Stimulated activated CD8-positive, alpha-beta memory T cell treated with anti-CD3 and anti-CD28 coated beads, Interleukin-15, amount 100 ng/mL, for 1 hour (primary cell): ENCODE results near the gene TAF6.

Experiments used
- DNase-seq: peaks from one replicate; pipeline ENCODE4 v3.0.0-alpha.2; 2020; ENCODE audit warnings: low read depth

TAF6 gene

DNA sequence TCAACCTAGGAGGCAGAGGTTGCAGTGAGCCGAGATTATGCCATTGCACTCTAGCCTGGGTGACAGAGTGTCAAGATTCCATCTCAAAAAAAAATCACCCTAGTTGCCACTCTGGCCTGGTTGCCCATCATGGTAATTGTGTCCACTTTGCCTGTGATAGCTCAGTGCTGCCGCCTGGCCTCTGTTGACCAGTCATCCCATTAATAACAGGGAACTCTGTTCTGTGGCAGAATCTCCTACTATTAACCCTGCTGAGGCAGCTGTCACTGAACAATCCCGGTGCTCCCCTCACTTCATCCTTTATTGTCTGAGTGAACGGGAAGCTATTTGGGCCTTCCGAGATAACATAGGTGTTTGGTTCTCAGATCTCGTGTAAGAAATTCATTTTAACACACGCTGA, 52.2 kb downstream of the TAF6 start:
- no peak for DNase-seq

DNA sequence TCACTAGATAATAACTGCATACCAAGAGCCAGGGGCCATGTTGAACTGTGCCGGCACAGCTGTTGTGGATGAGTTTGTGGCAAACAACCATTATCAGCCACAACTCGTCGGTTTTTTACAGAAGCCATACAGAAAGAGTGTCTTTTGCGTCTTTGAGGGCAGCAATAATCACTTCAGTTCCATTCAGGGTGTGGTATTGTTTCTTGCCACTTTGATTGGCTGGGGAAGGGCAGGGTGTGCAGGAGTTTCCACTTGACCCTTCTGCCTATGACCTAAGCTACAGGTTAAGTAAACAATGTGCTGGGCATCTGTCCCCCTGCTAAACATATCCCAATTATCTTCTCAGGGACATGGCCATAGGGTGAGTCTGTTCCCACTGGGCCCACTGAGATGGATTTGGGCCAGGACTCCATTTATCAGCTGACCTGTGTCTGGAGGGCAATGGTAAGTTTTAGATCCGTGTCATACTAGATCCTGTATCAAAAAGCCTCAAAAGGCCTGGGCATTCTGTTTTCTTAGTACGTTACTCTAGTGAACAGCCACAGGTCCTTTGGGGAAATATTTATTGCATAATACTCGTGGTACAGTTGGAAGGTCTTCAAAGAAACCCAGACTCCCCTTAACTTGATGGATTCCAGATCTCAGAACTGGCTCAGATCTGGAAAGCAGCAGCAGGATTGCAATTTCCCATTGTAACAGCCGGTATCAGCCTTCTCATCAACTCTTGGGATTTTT, 53.5 kb downstream of the TAF6 start:
- DNase-seq, result no peak

DNA sequence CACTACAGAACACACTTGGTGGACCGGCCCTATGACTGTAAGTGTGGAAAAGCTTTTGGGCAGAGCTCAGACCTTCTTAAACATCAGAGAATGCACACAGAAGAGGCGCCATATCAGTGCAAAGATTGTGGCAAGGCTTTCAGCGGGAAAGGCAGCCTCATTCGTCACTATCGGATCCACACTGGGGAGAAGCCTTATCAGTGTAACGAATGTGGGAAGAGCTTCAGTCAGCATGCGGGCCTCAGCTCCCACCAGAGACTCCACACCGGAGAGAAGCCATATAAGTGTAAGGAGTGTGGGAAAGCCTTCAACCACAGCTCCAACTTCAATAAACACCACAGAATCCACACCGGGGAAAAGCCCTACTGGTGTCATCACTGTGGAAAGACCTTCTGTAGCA, 55.0 kb downstream of the TAF6 start:
- no peak for DNase-seq

DNA sequence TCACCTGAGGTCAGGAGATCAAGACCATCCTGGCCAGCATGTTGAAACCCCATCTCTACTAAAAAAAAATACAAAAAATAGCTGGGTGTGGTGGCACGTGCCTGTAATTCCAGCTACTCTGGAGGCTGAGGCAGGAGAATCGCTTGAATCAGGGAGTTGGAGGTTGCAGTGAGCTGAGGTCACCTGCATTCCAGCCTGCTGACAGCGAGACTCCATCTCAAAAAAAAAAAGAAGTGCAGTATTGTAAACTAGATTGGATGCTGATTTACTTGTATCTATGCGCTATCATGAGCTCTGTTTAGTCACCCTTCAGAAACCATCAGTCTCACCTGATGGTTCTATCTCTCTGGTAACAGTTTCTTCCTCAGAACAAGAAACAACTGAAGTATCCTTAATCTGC, 55.8 kb downstream of the TAF6 start:
- DNase-seq, result no peak

DNA sequence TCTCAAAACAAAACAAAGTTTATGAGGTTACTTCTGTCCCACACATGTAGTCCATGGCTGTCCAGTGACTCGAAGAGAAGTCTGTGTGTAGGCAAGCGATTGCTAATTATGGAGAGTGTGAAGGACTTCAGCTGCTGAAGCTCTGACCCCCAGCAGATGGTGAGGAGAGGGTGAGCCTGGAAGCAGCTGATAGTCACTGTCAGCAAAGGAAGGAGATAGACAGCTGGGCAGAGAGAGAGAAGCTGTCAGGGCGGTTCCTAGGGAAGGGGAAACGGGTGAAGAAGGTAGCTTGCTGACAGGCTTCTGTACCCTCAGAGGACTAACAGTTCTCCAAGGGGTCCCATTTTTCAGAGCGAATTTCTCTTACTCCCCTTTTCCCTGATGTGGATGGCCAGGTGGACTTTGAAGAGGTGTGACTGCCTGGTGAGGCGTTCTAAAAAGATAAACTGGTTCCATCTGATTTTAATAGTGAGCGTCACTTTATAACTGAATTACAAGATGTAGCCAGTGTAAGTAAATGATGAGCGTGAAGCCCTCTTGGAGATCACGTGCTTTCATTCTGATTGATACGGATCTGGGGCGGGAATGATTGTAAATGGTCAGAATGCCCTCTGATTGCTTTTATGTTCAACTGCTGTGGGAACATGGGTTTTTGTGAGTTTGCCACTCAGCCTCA, 57.5 kb downstream of the TAF6 start:
- DNase-seq, result no peak

DNA sequence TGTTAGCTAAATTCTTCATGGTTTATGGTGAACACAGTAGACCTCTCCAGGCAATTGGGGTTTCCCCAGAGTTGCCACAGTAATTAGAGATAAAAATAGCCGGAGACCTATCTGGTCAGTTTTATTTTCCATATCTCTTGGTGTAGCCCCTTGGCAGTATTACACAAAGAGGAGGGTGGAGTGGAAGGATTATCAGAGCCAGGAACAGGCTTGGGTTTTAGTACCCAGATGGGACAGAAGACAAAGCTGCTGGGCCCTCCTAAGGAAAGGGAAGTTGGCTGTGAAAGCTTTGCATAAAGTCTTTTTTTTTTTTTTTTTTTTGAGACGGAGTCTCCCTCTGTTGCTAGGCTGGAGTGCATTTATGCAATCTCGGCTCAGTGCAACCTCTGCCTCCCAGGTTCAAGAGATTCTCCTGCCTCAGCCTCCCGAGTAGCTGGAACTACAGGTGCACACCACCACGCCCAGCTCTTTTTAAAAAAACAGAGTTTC, 59.9 kb downstream of the TAF6 start:
- no peak for DNase-seq
